Activated B cell treated with CpG ODN at 0.5 μM for 24 hours (primary cell): ENCODE measurements around the gene PRKAR1B. TPM values are rescaled to one million over a fixed set of nuclear protein-coding genes. Genes with fewer than 3 reads are reported as not detected.
A peak's percentile ranks its signal among the peaks of the same experiment; 100 is the strongest.

Experiments used
- ATAC-seq: fragments of 200-7000 bp; cut with Tn5 transposase; one replicate; pipeline ENCODE4 v1.10.0; 2021; ENCODE audit warnings: low read depth, mild to moderate bottlenecking, moderate library complexity
- CTCF ChIA-PET: fragments of 350-600 bp; sonication (Branson Sonifier 250); formaldehyde crosslinking; loops from one replicate; lab custom pipeline; 2021; ENCODE audit warnings: antibody characterized with exemption; lab: Charles Lee
- POLR2A ChIA-PET: fragments of 350-600 bp; sonication (Branson Sonifier 250); formaldehyde crosslinking; loops from one replicate; lab custom pipeline; 2021; ENCODE audit warnings: antibody characterized with exemption; lab: Charles Lee
- DNase-seq: peaks from one replicate; pipeline ENCODE4 v3.0.0; 2022
- H3K27ac Mint-ChIP-seq: one replicate; pipeline ENCODE4 v1.8.0; 2020; ENCODE audit warnings: mixed read lengths
- H3K27me3 Mint-ChIP-seq: one replicate; pipeline ENCODE4 v1.8.0; 2021; ENCODE audit warnings: mixed read lengths
- H3K36me3 Mint-ChIP-seq: one replicate; pipeline ENCODE4 v1.8.0; 2021; ENCODE audit warnings: low read depth, mixed read lengths
- H3K4me1 Mint-ChIP-seq: one replicate; pipeline ENCODE4 v1.8.0; 2021; ENCODE audit warnings: mixed read lengths
- H3K4me3 Mint-ChIP-seq: one replicate; pipeline ENCODE4 v1.8.0; 2020; ENCODE audit warnings: mild to moderate bottlenecking, mixed read lengths
- H3K9me3 Mint-ChIP-seq: one replicate; pipeline ENCODE4 v1.8.0; 2020; ENCODE audit warnings: mixed read lengths
- CTCF ChIP-seq: fragments of 200-600 bp; IDR thresholded peaks from one replicate; pipeline ENCODE4 v1.8.0; 2022; ENCODE audit warnings: antibody characterized with exemption, mild to moderate bottlenecking
- intact Hi-C: fragments of 100-400 bp; cut with micrococcal nuclease; formaldehyde crosslinking; loops from one replicate; pipeline ENCODE4 v1.15.1; 2024
- total RNA-seq: library from RNA; stranded (reverse); gene quantifications from 2 replicates; pipeline ENCODE4 v1.2.3, GENCODE V29; 2022

The PRKAR1B gene
- total RNA-seq, 1 donor from 2014 or later, result 17.5 TPM

- H3K9me3 Mint-ChIP-seq, result peaks cover 5% of the 10 kb centered on the region
- intact Hi-C loops, result no loop called here
- no peak overlapping the region for H3K27ac Mint-ChIP-seq
- peaks cover 13% of the 10 kb centered on the region for H3K4me1 Mint-ChIP-seq
- no peak for TF ChIP-seq CTCF
- ATAC-seq (no peak), DNase-seq (no peak)
- CTCF ChIA-PET, result no interaction called here
- POLR2A ChIA-PET, result interaction anchor here (0.7 kb wide), 1 partner anchor 10 kb away, joined by 4 read pairs; no protein-coding TSS in a partner anchor
- no peak overlapping the region for H3K4me3 Mint-ChIP-seq
- peaks cover 9% of the 10 kb centered on the region for H3K36me3 Mint-ChIP-seq
- H3K27me3 Mint-ChIP-seq, result no peaks in the 10 kb centered on the region
Observed at GRCh38 chr7:721619-722248, 5.3 kb downstream of the PRKAR1B start.

GRCh38 chr7:716636-717035, 10.4 kb downstream of the PRKAR1B start:
- Mint-ChIP-seq H3K27me3 (peaks cover 5% of the 10 kb centered on the region), H3K4me1 (peaks cover 6% of the 10 kb centered on the region), H3K27ac (no peak overlapping the region), H3K9me3 (peaks cover 3% of the 10 kb centered on the region), H3K36me3 (peaks cover 5% of the 10 kb centered on the region), H3K4me3 (no peak overlapping the region)
- POLR2A ChIA-PET, result interaction anchor here (0.7 kb wide), 1 partner anchor 326 kb away, joined by 4 read pairs; no protein-coding TSS in a partner anchor
- CTCF ChIA-PET, result no interaction called here
- no peak for ATAC-seq
- DNase-seq, result no peak
- intact Hi-C loops, result no loop called here
- no peak for TF ChIP-seq CTCF

GRCh38 chr7:716222-716621, 10.9 kb downstream of the PRKAR1B start:
- Mint-ChIP-seq H3K4me3 (no peak overlapping the region), H3K27ac (no peak overlapping the region), H3K4me1 (peaks cover 8% of the 10 kb centered on the region), H3K27me3 (peaks cover 5% of the 10 kb centered on the region), H3K36me3 (peaks cover 4% of the 10 kb centered on the region), H3K9me3 (peaks cover 3% of the 10 kb centered on the region)
- TF ChIP-seq CTCF, result no peak
- POLR2A ChIA-PET, result interaction anchor here (0.7 kb wide), 1 partner anchor 326 kb away, joined by 4 read pairs; no protein-coding TSS in a partner anchor
- CTCF ChIA-PET, result interaction anchor here (0.6 kb wide), 1 partner anchor 13 kb away, joined by 3 read pairs; no protein-coding TSS in a partner anchor
- DNase-seq (no peak), ATAC-seq (no peak)
- intact Hi-C loops, result no loop called here

GRCh38 chr7:714251-714671, 12.8 kb downstream of the PRKAR1B start:
- H3K9me3 Mint-ChIP-seq, result no peaks in the 10 kb centered on the region
- H3K4me1 Mint-ChIP-seq, result peaks cover 10% of the 10 kb centered on the region
- H3K36me3 Mint-ChIP-seq, result peaks cover 11% of the 10 kb centered on the region
- TF ChIP-seq CTCF, result no peak
- H3K27ac Mint-ChIP-seq, result no peak overlapping the region
- ATAC-seq (no peak), DNase-seq (no peak)
- H3K4me3 Mint-ChIP-seq, result no peak overlapping the region
- POLR2A ChIA-PET, result no interaction called here
- intact Hi-C loops, result no loop called here
- H3K27me3 Mint-ChIP-seq, result peaks cover 5% of the 10 kb centered on the region
- CTCF ChIA-PET, result no interaction called here

GRCh38 chr7:713488-714230, 13.4 kb downstream of the PRKAR1B start:
- CTCF ChIA-PET, result no interaction called here

More at GRCh38 chr7:713488-714230, 13.4 kb downstream of the PRKAR1B start:
- no peaks in the 10 kb centered on the region for H3K9me3 Mint-ChIP-seq
- ATAC-seq, result no peak
- H3K36me3 Mint-ChIP-seq, result peaks cover 11% of the 10 kb centered on the region
- no peak overlapping the region for H3K27ac Mint-ChIP-seq
- POLR2A ChIA-PET, result no interaction called here
- H3K4me3 Mint-ChIP-seq, result peak overlapping the region; percentile 4
- no peak for DNase-seq
- TF ChIP-seq CTCF, result no peak
- intact Hi-C loops, result no loop called here
- H3K4me1 Mint-ChIP-seq, result peaks cover 10% of the 10 kb centered on the region
- peaks cover 5% of the 10 kb centered on the region for H3K27me3 Mint-ChIP-seq
